Activated CD8-positive, alpha-beta memory T cell treated with anti-CD3 and anti-CD28 coated beads for 48 hours (primary cell): ENCODE data around the gene SLC49A3.
"Not testable (repeated sequence)": the region's sequence is repeated elsewhere in the genome, so short reads cannot be mapped to it uniquely, and the experiment has no call there.

Experiments used
- DNase-seq, 3 experiments: peaks; one replicate each; pipeline ENCODE4 v3.0.0-alpha.2; 2020; ENCODE audit warnings: low read depth in 2 of 3, low spot score in 2 of 3

SLC49A3 gene

DNA sequence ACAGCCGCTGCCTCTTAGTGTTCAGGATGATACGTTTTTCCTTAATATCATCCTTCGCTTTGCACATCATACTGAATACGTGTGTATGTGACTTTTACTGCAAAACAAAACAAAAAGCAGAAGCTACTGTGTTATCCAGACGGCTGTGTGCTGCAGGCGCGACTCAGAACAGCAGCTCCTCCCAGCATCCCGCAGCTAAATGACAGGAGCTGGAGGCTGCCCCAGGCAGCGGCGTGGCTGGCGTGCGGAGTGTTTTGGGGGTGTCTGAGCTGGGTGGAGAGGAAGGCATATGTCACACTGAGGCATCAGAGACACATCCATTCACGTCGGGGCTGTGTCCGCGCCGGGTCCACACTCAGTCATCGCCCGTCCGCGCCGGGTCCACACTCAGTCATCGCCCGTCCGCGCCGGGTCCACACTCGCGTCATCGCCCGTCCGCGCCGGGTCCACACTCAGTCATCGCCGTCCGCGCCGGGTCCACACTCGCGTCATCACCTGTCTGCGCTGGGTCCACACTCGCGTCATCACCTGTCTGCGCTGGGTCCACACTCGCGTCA lies 33.3 kb upstream of the SLC49A3 start:
- no peak for DNase-seq

DNA sequence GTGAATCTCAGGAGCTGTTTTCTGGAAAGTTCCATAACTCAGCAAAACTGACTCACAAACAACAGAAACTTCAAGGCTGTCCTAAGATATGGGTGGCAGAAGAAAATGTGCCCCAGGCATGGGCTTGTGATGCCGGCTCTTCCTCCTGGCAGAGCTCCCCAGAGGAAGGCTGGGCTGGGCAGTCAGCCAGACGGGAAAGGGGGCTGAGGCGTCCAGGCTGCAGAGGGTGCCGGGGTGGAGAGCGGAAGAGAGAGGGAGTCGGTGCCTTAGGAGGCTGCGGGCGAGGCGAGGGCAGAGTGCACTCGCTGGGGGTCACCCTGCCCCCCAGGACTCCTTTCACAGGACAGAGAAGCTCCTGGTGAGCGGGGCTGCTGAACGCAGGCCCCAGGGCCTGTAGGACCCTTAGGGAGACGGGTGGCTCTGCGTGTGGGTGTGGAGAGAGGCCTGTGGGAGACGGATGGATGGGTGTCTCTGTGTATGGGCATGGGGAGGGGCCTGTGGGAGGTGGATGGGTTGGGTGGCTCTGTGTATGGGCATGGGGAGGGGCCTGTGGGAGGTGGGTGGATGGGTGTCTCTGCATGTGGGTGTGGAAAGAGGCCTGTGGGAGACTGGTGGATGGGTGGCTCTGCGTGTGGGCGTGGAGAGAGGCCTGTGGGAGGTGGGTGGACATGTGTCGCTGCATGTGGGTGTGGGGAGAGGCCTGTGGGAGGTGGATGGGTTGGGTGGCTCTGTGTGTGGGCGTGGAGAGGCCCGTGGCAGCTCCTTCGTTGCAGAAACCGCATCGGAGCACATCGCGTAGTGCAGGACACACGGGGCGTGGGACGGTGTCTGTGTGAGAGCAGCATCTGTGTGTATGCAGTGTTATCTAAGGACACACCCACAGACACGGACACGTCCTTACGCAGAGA lies 32.6 kb upstream of the SLC49A3 start:
- no peak for DNase-seq

DNA sequence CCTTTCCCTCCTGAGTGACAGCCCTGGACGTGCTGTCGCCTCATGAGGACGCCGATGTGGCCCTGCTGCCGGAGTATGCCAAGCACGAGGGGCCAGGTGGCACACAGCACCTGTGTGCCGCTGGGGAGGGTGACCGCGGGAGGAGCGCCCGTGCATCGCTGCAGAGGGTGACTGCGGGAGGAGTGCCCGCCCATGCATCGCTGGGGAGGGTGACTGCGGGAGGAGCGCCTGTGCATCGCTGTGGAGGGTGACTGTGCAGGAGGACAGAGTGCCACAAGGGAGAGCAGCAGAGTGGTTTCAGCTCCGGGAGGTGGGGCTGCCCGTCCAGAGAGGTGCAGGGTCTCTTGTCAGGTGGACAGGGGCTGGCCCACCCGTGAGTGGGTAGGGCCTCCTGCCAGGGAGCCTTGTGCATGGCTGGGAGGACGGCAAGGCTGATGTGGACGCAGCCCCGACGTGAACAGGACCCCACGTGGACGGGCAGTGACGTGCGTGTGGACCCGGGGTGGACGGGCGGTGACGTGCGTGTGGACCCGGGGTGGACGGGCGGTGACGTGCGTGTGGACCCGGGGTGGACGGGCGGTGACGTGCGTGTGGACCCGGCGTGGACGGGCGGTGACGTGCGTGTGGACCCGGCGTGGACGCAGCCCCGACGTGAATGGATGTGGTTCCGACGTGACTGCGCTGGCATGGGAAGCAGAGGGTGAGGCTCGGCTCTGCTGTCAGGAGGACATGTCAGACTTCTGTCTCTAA lies 31.3 kb upstream of the SLC49A3 start:
- DNase-seq = no peak

DNA sequence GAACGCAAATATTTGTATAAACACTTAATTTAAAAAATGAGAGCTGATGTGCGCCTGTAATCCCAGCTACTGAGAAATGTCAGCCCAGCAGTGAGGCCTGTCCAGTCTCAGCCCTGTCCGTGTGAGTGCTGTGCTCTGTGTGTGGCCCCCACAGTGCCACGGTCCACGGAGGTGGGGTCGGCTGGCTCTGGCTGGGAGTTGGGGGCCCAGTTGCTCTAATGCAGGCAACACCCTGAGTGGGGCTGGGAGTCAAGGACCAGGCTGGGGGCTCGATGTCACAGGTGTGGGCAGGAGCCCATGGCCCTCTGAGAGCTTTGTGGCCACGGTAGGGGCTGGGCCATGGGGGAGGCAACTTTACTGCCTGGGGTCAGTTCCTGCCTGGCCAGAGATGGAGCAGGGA lies 29.5 kb upstream of the SLC49A3 start:
- DNase-seq = no peak

- no peak for DNase-seq
Observed at GRCh38 chr4:717601-718320, 28.8 kb upstream of the SLC49A3 start.

- no peak for DNase-seq
Observed at GRCh38 chr4:714087-714486, 25.1 kb upstream of the SLC49A3 start.

DNA sequence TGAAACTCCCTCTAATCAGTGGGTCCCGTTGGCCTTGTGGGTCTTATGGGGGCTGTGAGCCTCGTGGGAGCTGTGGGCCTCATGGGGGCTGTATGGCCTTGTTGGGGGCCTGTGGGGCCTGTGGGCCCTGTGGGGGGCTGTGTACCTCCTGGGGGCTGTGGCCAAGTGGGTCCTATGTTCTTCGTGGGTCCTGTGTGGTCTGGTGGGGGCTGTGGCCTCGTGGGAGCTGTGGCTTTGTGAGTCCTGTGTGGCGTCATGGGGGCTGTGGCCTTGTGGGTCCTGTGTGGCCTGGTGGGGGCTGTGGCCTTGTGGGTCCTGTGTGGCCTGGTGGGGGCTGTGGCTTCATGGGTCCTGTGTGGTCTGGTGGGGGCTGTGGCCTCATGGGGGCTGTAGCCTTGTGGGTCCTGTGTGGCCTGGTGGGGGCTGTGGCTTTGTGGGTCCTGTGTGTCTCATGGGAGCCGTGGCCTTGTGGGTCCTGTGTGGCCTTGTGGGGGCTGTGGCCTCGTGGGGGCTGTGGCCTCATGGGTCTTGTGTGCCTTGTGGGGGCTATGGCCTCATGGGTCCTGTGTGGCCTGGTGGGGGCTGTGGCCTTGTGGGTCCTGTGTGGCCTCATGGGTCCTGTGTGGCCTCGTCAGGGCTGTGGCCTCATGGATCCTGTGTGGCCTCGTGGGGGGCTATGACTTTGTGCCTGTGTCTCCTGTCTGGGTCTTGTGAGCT lies 24.1 kb upstream of the SLC49A3 start:
- DNase-seq = no peak

DNA sequence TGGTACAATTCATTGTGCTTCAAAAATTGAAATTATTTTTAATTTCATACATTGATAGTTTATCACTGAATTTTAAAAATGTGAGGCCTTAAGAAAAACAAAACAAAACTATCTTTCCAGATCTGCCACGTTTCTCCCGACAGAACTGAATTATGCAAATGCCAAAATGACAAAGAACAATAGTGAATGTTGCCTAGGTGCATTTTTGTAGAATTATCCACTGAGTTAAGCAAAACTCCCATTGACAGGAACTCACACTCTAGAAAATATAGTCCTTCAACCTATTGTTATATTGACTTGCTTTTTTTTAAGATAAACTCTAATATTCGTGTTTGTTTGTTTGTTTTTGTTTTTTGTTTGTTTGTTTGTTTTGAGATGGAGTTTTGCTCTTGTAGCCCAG lies 23.1 kb upstream of the SLC49A3 start:
- DNase-seq = no peak

GRCh38 chr4:710916-711315 lies 22.0 kb upstream of the SLC49A3 start:
- no peak for DNase-seq

- no peak for DNase-seq
Observed at GRCh38 chr4:710116-710515, 21.2 kb upstream of the SLC49A3 start.

GRCh38 chr4:709348-709747 lies 20.4 kb upstream of the SLC49A3 start:
- no peak for DNase-seq

DNA sequence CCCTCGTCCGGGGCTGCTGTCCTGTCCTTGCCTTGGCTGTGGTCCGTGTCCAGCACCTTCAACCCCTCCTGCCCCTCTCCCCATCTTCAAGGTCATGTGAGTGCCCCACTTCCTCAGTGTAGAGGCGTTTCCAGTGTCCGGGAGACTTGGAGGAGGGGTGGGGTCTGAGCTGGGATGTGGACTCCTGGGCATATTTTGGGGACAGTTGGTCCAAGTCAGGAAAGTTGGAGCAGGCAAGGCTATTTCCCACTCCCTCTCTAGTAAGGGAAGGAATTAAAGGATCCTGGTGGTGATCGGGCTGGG lies 19.6 kb upstream of the SLC49A3 start:
- no peak for DNase-seq

DNA sequence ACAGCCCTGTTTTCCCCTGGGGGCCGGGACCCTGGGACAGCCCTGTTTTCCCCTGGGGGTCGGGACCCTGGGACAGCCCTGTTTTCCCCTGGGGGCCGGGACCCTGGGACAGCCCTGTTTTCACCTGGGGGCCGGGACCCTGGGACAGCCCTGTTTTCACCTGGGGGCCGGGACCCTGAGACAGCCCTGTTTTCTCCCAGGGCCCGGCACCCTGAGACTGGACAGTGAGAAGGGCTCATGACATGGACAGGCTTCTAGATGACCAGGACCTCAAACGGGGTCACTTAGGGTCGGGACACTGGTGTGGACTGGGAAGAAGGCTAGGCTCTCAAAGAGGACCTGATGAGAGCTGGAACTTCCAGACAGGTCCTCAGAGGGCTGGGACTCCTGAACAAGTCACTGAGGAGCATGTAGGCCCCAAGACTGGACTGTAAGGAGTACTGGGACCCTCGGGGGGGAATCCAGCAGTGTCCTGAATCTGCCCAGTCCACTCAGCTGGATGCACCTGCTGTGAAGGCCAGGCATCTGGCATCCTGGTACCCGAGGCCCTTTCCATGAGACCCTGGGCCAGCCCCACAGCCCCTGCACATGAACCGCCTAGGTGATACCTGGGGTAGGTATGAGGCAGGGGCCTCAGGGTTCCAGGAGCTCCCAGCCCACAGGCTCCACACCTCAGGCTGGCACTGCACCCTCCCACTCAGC lies 19.1 kb upstream of the SLC49A3 start:
- no peak for DNase-seq

- no peak for DNase-seq
Observed at GRCh38 chr4:706834-707598, 18.1 kb upstream of the SLC49A3 start.

DNA sequence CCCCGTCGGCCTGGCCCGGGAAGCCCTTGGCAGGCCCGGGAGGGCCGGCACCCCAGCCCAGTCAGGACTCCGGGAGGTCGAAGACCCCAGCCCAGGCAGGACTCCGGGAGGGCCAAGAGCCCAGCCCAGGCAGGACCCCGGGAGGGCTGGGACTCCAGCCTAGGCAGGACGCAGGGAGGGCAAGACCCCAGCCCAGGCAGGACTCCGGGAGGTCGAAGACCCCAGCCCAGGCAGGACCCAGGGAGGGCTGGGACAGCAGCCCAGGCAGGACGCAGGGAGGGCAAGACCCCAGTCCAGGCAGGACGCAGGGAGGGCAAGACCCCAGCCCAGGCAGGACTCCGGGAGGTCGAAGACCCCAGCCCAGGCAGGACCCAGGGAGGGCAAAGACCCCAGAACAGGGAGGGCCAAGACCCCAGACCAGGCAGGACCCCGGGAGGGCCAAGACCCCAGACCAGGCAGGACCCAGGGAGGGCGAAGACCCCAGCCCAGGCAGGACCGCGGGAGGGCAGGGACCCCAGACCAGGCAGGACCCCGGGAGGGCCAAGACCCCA lies 17.2 kb upstream of the SLC49A3 start:
- DNase-seq = not testable (repeated sequence)

DNA sequence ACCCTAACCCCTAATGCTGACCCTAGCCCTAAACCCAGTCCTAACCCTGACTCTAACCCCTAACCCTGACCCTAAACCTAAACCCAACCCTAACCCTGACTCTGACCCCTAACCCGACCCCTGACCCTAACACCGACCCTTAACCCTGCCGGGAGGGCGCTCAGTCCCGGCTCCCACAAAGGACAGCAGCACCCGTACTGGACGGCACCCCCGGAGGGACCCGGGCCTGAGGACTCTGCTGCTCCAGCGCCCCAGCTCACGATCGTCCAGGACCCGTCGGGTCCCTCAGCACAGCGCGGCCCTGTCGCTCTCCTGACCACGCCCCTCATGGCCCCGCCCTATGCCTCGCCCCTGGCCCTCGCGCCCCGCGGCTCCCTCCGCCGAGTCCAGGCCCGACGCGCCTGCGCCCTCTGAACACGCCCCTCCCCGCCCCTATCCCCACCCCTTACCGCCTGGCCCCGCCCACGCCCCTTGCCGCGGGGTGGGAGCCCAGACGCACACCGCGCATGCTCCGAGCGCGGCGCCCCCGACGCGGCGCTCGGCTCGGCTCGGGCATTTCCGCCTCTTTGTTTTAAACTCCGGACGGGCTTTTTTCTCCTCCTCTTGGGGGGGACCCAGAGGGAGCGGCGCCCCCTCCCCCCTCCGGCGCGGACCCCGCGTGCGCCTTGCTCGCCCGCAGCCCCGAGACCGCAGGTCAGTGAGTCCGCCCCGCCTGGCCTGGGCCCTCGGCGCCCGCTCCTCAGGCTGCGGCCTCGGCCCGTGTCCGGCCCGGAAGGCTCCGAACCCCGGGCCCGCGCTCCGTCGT lies 16.5 kb upstream of the SLC49A3 start, which contains the start of gene PCGF3:
TSS of gene PCGF3 (plus strand) at position 555 of the 805 bp plus-strand sequence. CDS start 27,849 bp downstream, outside the sequence.
- DNase-seq = peak; percentile 94 to 97 (median 97)

DNA sequence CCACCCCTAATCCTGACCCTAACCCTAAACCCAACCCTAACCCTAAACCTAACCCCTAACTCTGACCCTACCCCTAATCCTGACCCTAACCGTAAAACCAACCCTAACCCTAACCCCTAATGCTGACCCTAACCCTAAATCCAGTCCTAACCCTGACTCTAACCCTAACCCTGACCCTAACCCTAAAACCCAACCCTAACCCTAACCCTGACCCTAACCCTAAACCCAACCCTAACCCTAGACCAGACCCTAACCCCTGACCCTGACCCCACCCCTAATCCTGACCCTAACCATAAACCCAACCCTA lies 16.0 kb upstream of the SLC49A3 start:
- DNase-seq = no peak

- DNase-seq = no peak
Observed at GRCh38 chr4:704198-704891, 15.4 kb upstream of the SLC49A3 start.
